ENCODE results near the gene PRADC1.

GRCh38 chr2:73246850-73247249, 13.8 kb upstream of the PRADC1 start:
- TF ChIP-seq FOXM1 (IDR thresholded peaks at IDR 0.05; ENCODE audit: borderline replicate concordance, low read depth) (no peak), EP300 (IDR thresholded peaks at IDR 0.05; ENCODE audit: borderline replicate concordance) (no peak), TCF12 (IDR thresholded peaks at IDR 0.05; ENCODE audit: low read depth) (no peak), MAX (IDR thresholded peaks at IDR 0.05) (no peak), ZBTB7A (IDR thresholded peaks at IDR 0.05; ENCODE audit: low read depth) (no peak), NFIC (IDR thresholded peaks at IDR 0.05) (no peak), USF1 (IDR thresholded peaks at IDR 0.05) (no peak), REST (IDR thresholded peaks at IDR 0.05; ENCODE audit: low read depth) (no peak), TEAD4 (IDR thresholded peaks at IDR 0.05) (no peak), CREB1 (IDR thresholded peaks at IDR 0.05; ENCODE audit: low read depth) (no peak), RAD21 (IDR thresholded peaks at IDR 0.05; ENCODE audit: low read depth) (no peak)
